CD14-positive monocyte (primary cell): ENCODE data around the gene SLC22A31. TPM values are rescaled to one million over a fixed set of nuclear protein-coding genes. Genes with fewer than 3 reads are reported as not detected.

Experiments
- DNase-seq, 3 donors: peaks; one replicate each; pipeline ENCODE4 v3.0.0-alpha.2; 2011 to 2022
- H2AFZ ChIP-seq: 2 replicates; pipeline ENCODE4 v1.6.0; 2012; ENCODE audit warnings: mild to moderate bottlenecking, low read depth, low read length, inconsistent platforms; ENCODE audit not compliant: insufficient read depth, poor library complexity, severe bottlenecking
- H3K27ac ChIP-seq, 2 donors: 1 replicate in 1 of 2; 2 replicates in 1 of 2; pipeline ENCODE4 v1.5.1; 2012 to 2013; ENCODE audit warnings: low read length in 2 of 2, control low read depth in 1 of 2, inconsistent platforms in 1 of 2, low read depth in 1 of 2, mild to moderate bottlenecking in 1 of 2
- H3K27me3 ChIP-seq, 2 donors: one replicate each; pipeline versions ENCODE4 v1.6.0 to v1.6.1; 2011 to 2013; ENCODE audit warnings: low read length in 2 of 2; ENCODE audit not compliant: control insufficient read depth in 2 of 2, insufficient read depth in 2 of 2
- H3K36me3 ChIP-seq, 2 donors: replicated peaks in 1 of 2; 1 replicate in 1 of 2; 2 replicates in 1 of 2; pipeline versions ENCODE4 v1.5.1 to v1.6.1; 2012 to 2013; ENCODE audit warnings: low read length in 2 of 2, control low read depth in 1 of 2, inconsistent platforms in 1 of 2, mild to moderate bottlenecking in 1 of 2; ENCODE audit not compliant: insufficient read depth in 2 of 2, control insufficient read depth in 1 of 2
- H3K4me1 ChIP-seq, 2 donors: 1 replicate in 1 of 2; 2 replicates in 1 of 2; pipeline versions ENCODE4 v1.5.1 to v1.6.1; 2012 to 2013; ENCODE audit warnings: low read length in 2 of 2, control low read depth in 1 of 2, inconsistent platforms in 1 of 2, mild to moderate bottlenecking in 1 of 2, moderate library complexity in 1 of 2; ENCODE audit not compliant: insufficient read depth in 2 of 2, control insufficient read depth in 1 of 2
- H3K4me2 ChIP-seq: replicated peaks from 2 replicates; pipeline ENCODE3; 2012; ENCODE audit warnings: low read length, moderate library complexity, mild to moderate bottlenecking; ENCODE audit not compliant: poor library complexity, severe bottlenecking; ENCODE audit errors: extremely low read depth
- H3K4me3 ChIP-seq, 3 experiments: fragments of 200-600 bp in 1 of 3; sonication (generic) in 1 of 3; replicated peaks in 1 of 3; 1 replicate in 2 of 3; 2 replicates in 1 of 3; pipeline ENCODE4 v1.5.1; 2011 to 2013; ENCODE audit warnings: low read length in 3 of 3, mild to moderate bottlenecking in 3 of 3, control low read depth in 2 of 3, low read depth in 2 of 3, inconsistent platforms in 1 of 3, moderate library complexity in 1 of 3
- H3K79me2 ChIP-seq: 2 replicates; pipeline ENCODE4 v1.6.0; 2012; ENCODE audit warnings: mild to moderate bottlenecking, control low read depth, inconsistent platforms, low read length, moderate library complexity; ENCODE audit not compliant: insufficient read depth
- H3K9ac ChIP-seq: 2 replicates; pipeline ENCODE4 v1.6.0; 2017; ENCODE audit warnings: low read length, mild to moderate bottlenecking; ENCODE audit not compliant: insufficient read depth, poor library complexity, severe bottlenecking
- H3K9me3 ChIP-seq, 2 donors: replicated peaks in 1 of 2; 1 replicate in 1 of 2; 2 replicates in 1 of 2; pipeline versions ENCODE4 v1.5.1 to v1.6.1; 2012 to 2013; ENCODE audit warnings: low read length in 2 of 2, control low read depth in 1 of 2; ENCODE audit not compliant: control insufficient read depth in 1 of 2, insufficient read depth in 1 of 2
- H4K20me1 ChIP-seq: 2 replicates; pipeline ENCODE4 v1.6.0; 2012; ENCODE audit warnings: mild to moderate bottlenecking, low read length, control low read depth, moderate library complexity; ENCODE audit not compliant: insufficient read depth
- H3K27ac Mint-ChIP-seq, 7 donors: one replicate each; pipeline ENCODE4 v1.8.0; 2020; ENCODE audit warnings: mild to moderate bottlenecking in 7 of 7, mixed read lengths in 7 of 7, moderate library complexity in 6 of 7, inconsistent platforms in 2 of 7
- H3K27me3 Mint-ChIP-seq, 3 donors: one replicate each; pipeline ENCODE4 v1.8.0; 2021 to 2022; ENCODE audit warnings: low read depth in 3 of 3, mild to moderate bottlenecking in 3 of 3, mixed read lengths in 3 of 3, moderate library complexity in 3 of 3, inconsistent platforms in 1 of 3
- H3K36me3 Mint-ChIP-seq, 2 donors: one replicate each; pipeline ENCODE4 v1.8.0; 2020; ENCODE audit warnings: mixed read lengths in 2 of 2, inconsistent platforms in 1 of 2, mild to moderate bottlenecking in 1 of 2
- H3K4me1 Mint-ChIP-seq: one replicate; pipeline ENCODE4 v1.8.0; 2020; ENCODE audit warnings: mild to moderate bottlenecking, mixed read lengths
- H3K4me3 Mint-ChIP-seq, 2 donors: one replicate each; pipeline ENCODE4 v1.8.0; 2020; ENCODE audit warnings: mild to moderate bottlenecking in 2 of 2, mixed read lengths in 2 of 2, moderate library complexity in 1 of 2
- H3K9me3 Mint-ChIP-seq, 7 donors: one replicate each; pipeline ENCODE4 v1.8.0; 2020 to 2022; ENCODE audit warnings: mixed read lengths in 7 of 7, mild to moderate bottlenecking in 6 of 7, moderate library complexity in 6 of 7, inconsistent platforms in 2 of 7
- WGBS: methylation state at CpG from one replicate; pipeline ENCODE4 v1.1.5; 2013; ENCODE audit warnings: missing lambda C conversion rate; ENCODE audit not compliant: insufficient coverage; 5-methylcytosine and 5-hydroxymethylcytosine counted together
- intact Hi-C, 2 donors: fragments of 100-400 bp; cut with micrococcal nuclease; formaldehyde crosslinking; loops; one replicate each; pipeline versions ENCODE4 v1.15.0 to v1.15.1; 2023
- polyA plus RNA-seq, 3 donors: library from polyadenylated mRNA; depleted of rRNA in 1 of 3; unstranded in 2 of 3; stranded (reverse) in 1 of 3; fragments of 300-500 nt in 2 of 3; fragments of >200 nt in 1 of 3; fragmentation: Illumina TruSeq in 2 of 3; gene quantifications; 1 replicate in 2 of 3; 2 replicates in 1 of 3; pipeline ENCODE4 v1.2.3, GENCODE V29; 2012 to 2021
- TF ChIP-seq, protein P1 (sequence below): fragments of 200-600 bp; IDR thresholded peaks from one replicate; pipeline ENCODE4 v1.8.0; 2022; ENCODE audit warnings: antibody characterized with exemption, mild to moderate bottlenecking

The SLC22A31 gene
- polyA plus RNA-seq, 3 donors: 0.29 TPM; not detected in 2

DNA sequence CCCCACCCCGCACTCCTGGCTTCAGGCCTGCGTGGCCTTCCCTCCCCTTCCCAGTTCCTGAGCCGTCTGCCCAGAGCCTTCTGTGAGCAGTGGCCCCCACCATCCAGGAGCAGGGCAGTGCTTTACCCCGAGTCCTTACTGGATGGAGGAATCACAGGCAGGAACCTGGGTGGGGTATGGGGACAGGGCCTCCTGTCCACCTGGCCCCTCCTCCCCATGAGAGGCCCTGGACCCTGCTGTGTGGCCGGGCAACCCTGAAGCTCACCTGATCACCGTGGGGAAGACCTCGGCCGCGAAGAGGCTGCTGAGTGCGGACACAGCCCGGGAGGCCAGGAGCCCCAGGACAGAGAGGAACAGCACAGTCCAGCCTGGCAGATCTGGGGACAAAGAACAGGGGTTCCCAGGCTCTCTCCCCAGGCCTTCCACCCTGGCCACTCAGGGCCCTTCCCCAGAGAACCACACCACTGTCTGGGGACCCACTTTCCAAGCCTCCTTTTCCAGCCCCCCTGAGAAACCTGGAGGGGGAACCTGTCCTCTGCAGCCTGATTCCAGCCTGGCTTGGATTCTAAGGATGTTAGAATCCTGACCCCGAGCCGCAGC, 3.2 kb downstream of the SLC22A31 start:
- Histone ChIP-seq H3K36me3 (no peaks in the 10 kb centered on the region), H3K9me3 (no peaks in the 10 kb centered on the region), H3K27ac (no peak overlapping the region), H3K4me2 (no peak overlapping the region), H4K20me1 (no peaks in the 10 kb centered on the region), H3K79me2 (no peaks in the 10 kb centered on the region), H2AFZ (no peak overlapping the region), H3K4me1 (peaks cover 20 to 26% of the 10 kb centered on the region in 2 donors), H3K27me3 (peaks cover 12 to 31% of the 10 kb centered on the region in 2 donors), H3K9ac (no peak overlapping the region), H3K4me3 (no peak overlapping the region)
- peaks cover 0 to 10% (median 6%) of the 10 kb centered on the region in 7 donors for H3K9me3 Mint-ChIP-seq
- 97% methylated on average over 9 of the region's 13 CpGs for WGBS
- intact Hi-C loops: loop anchor here in 1 of 2 donors (10.0 kb wide), 1 partner anchor 92 kb away; no protein-coding TSS in a partner anchor
- H3K36me3 Mint-ChIP-seq: no peaks in the 10 kb centered on the region
- peak in 1 of 3 donors; percentile 2 for DNase-seq
- TF ChIP-seq, protein P1, sequence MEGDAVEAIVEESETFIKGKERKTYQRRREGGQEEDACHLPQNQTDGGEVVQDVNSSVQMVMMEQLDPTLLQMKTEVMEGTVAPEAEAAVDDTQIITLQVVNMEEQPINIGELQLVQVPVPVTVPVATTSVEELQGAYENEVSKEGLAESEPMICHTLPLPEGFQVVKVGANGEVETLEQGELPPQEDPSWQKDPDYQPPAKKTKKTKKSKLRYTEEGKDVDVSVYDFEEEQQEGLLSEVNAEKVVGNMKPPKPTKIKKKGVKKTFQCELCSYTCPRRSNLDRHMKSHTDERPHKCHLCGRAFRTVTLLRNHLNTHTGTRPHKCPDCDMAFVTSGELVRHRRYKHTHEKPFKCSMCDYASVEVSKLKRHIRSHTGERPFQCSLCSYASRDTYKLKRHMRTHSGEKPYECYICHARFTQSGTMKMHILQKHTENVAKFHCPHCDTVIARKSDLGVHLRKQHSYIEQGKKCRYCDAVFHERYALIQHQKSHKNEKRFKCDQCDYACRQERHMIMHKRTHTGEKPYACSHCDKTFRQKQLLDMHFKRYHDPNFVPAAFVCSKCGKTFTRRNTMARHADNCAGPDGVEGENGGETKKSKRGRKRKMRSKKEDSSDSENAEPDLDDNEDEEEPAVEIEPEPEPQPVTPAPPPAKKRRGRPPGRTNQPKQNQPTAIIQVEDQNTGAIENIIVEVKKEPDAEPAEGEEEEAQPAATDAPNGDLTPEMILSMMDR: no peak
- H3K4me1 Mint-ChIP-seq: peaks cover 14% of the 10 kb centered on the region
- no peak overlapping the region for H3K4me3 Mint-ChIP-seq
- peaks cover 27 to 50% (median 40%) of the 10 kb centered on the region in 3 donors for H3K27me3 Mint-ChIP-seq
- H3K27ac Mint-ChIP-seq: no peak overlapping the region

DNA sequence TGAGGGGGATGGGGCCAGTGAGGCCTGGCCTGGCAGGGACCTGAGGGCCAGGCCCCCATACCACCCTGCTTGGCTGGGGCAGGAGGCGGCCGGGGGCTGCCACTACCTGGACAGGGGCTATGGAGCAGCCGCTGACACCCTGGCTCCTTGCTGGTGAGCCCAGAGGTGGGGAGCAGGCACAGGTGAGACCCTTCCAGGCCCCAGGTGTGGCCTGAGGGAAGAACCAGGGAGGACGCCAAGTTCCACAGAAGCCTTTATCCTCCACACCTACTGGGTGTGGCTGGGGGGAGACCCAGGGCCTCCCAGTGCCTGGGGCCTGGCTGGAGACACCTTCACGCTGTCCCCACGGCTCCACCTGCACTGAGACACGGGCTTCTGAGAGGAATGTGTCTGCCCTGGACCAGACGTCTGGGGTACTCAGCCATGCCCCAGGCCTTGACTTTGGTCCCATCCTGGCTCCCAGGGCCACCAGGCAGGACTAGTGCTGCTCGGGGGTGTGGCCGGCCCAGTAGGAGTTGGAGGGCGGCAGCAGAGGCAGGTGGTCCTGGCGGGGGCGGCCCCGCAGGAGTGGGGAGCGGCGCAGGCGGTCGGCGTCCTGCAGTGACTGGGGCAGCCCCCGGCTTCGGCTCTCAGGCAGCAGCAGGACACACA, 4.7 kb downstream of the SLC22A31 start:
- Histone ChIP-seq H3K27ac (no peak overlapping the region), H3K27me3 (peaks cover 10 to 34% of the 10 kb centered on the region in 2 donors), H3K9ac (no peak overlapping the region), H3K79me2 (no peaks in the 10 kb centered on the region), H3K36me3 (no peaks in the 10 kb centered on the region), H3K4me3 (no peak overlapping the region), H4K20me1 (no peaks in the 10 kb centered on the region), H2AFZ (no peak overlapping the region), H3K4me2 (no peak overlapping the region), H3K9me3 (no peaks in the 10 kb centered on the region), H3K4me1 (peaks cover 18 to 20% of the 10 kb centered on the region in 2 donors)
- Mint-ChIP-seq H3K9me3 (peaks cover 0 to 9% (median 6%) of the 10 kb centered on the region in 7 donors), H3K27ac (no peak overlapping the region), H3K27me3 (peaks cover 28 to 46% (median 43%) of the 10 kb centered on the region in 3 donors), H3K4me3 (no peak overlapping the region), H3K4me1 (peaks cover 10% of the 10 kb centered on the region), H3K36me3 (no peaks in the 10 kb centered on the region)
- intact Hi-C loops: loop anchor here in 1 of 2 donors (10.0 kb wide), 1 partner anchor 91 kb away; no protein-coding TSS in a partner anchor
- 95% methylated on average over 17 of the region's 21 CpGs for WGBS
- peak in 1 of 3 donors; percentile 4 for DNase-seq
- TF ChIP-seq, protein P1: no peak
